ENCODE results near the gene SLC24A3. TPM values are rescaled to one million over a fixed set of nuclear protein-coding genes. Genes with fewer than 3 reads are reported as not detected.
"Not testable (repeated sequence)": the region's sequence is repeated elsewhere in the genome, so short reads cannot be mapped to it uniquely, and the experiment has no call there.

Gene SLC24A3
- total and polyA plus RNA-seq, 7 donors, result 0.92 to 20.8 (median 13.5) TPM

GRCh38 chr20:19749618-19750071 is 537.2 kb downstream of the SLC24A3 start:
- Histone ChIP-seq H3K9me3 (peaks cover 0 to 4% (median 0%) of the 10 kb centered on the region in 4 donors), H3K27ac (no peak overlapping the region), H3K4me1 (peaks cover 0 to 6% (median 6%) of the 10 kb centered on the region in 4 donors), H3K27me3 (no peaks in the 10 kb centered on the region), H3K36me3 (no peaks in the 10 kb centered on the region), H3K4me3 (no peak overlapping the region)
- no peak for TF ChIP-seq POLR2AphosphoS5 (IDR thresholded peaks at IDR 0.05)
- TF ChIP-seq, protein P1, sequence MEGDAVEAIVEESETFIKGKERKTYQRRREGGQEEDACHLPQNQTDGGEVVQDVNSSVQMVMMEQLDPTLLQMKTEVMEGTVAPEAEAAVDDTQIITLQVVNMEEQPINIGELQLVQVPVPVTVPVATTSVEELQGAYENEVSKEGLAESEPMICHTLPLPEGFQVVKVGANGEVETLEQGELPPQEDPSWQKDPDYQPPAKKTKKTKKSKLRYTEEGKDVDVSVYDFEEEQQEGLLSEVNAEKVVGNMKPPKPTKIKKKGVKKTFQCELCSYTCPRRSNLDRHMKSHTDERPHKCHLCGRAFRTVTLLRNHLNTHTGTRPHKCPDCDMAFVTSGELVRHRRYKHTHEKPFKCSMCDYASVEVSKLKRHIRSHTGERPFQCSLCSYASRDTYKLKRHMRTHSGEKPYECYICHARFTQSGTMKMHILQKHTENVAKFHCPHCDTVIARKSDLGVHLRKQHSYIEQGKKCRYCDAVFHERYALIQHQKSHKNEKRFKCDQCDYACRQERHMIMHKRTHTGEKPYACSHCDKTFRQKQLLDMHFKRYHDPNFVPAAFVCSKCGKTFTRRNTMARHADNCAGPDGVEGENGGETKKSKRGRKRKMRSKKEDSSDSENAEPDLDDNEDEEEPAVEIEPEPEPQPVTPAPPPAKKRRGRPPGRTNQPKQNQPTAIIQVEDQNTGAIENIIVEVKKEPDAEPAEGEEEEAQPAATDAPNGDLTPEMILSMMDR (IDR thresholded peaks at IDR 0.05), result no peak
- no peak for TF ChIP-seq POLR2A (IDR thresholded peaks at IDR 0.05)
- TF ChIP-seq EP300 (IDR thresholded peaks at IDR 0.05), result no peak
- intact Hi-C loops (cut with DNase I), result no loop called here
- DNase-seq, result no peak
- WGBS, 2 donors, result 55 to 57% methylated on average over 3 of the region's 3 CpGs

GRCh38 chr20:19750101-19750606 is 537.7 kb downstream of the SLC24A3 start:
- 82 to 93% methylated on average over 4 of the region's 4 CpGs for WGBS, 2 donors
- Histone ChIP-seq H3K36me3 (no peaks in the 10 kb centered on the region), H3K4me1 (peaks cover 0 to 6% (median 6%) of the 10 kb centered on the region in 4 donors), H3K27ac (no peak overlapping the region), H3K4me3 (no peak overlapping the region), H3K9me3 (peaks cover 0 to 4% (median 0%) of the 10 kb centered on the region in 4 donors), H3K27me3 (no peaks in the 10 kb centered on the region)
- no peak for TF ChIP-seq EP300 (IDR thresholded peaks at IDR 0.05)
- TF ChIP-seq POLR2AphosphoS5 (IDR thresholded peaks at IDR 0.05), result no peak
- no peak for TF ChIP-seq POLR2A (IDR thresholded peaks at IDR 0.05)
- TF ChIP-seq, protein P1 (IDR thresholded peaks at IDR 0.05), result no peak
- intact Hi-C loops (cut with DNase I), result no loop called here
- DNase-seq, result no peak

DNA sequence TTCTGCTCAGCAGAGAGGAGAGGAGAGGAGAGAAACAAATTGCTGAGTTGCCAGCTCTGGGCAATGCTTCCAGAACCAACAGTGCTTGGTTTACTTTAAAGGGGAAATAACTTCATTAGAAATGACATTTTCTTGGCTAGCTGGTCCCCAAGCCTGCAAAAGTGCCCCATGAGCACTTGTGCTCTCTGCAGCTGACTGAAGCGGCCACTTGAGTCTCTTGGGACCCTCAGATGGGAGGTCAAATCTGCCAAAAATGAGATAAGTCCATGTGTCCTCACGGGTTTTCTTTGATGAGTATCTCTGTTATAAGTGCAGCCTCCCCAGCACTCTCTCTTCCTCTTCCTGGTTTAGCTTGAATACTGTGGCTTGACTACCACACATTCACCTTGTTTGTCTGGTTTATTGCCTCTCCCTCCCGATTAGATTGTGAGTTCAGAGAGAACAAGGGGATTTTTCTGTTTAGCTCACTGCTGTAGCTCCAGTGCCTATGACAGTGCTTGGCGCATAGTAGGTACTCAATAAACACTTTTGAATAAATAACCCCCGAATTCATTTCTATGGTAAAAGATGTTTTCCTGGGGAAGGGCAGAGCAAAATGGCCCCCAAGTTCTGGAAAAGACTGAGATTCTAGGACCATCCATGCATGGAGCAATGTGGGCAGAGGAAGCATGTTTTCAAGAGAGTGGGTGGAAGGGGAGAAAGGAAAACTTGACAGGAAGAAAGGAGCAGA is 538.6 kb downstream of the SLC24A3 start:
- no peaks in the 10 kb centered on the region for H3K27me3 ChIP-seq
- TF ChIP-seq POLR2AphosphoS5 (IDR thresholded peaks at IDR 0.05) (no peak), EP300 (IDR thresholded peaks at IDR 0.05) (no peak), POLR2A (IDR thresholded peaks at IDR 0.05) (no peak)
- TF ChIP-seq, protein P1 (IDR thresholded peaks at IDR 0.05), result no peak
- peaks cover 0 to 6% (median 6%) of the 10 kb centered on the region in 4 donors for H3K4me1 ChIP-seq
- H3K27ac ChIP-seq, result no peak overlapping the region
- H3K4me3 ChIP-seq, result no peak overlapping the region
- WGBS, 2 donors, result 11 to 42% methylated on average over 5 of the region's 5 CpGs
- no peak for DNase-seq
- no peaks in the 10 kb centered on the region for H3K9me3 ChIP-seq
- no peaks in the 10 kb centered on the region for H3K36me3 ChIP-seq
- intact Hi-C loops (cut with DNase I), result no loop called here

DNA sequence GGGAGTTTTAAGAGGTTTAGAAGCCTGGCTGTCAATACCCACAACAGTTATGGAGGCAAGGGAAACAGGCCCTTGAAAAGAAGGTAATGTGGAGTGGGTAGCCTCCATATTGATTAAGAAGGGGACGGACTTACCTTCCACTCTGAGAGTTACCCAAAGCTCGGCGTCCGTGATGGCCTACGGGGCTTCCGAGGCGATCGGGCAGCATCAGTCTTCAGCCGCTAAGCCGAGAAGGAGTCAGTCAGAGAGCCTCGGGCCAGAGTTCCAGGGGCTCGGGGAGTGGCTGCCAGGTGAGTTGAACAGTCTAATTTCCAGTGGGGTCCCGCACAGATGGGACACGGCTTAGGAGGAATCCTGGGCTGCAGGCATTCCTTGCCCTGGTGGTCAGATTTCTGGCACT is 541.8 kb downstream of the SLC24A3 start:
- H3K4me1 ChIP-seq, result peaks cover 0 to 22% (median 20%) of the 10 kb centered on the region in 4 donors
- H3K36me3 ChIP-seq; H3K27me3 ChIP-seq; H3K9me3 ChIP-seq; intact Hi-C loops (cut with DNase I); H3K27ac ChIP-seq; DNase-seq; H3K4me3 ChIP-seq: not testable (repeated sequence)
- WGBS, 2 donors, result 90 to 94% methylated on average over 14 of the region's 14 CpGs

DNA sequence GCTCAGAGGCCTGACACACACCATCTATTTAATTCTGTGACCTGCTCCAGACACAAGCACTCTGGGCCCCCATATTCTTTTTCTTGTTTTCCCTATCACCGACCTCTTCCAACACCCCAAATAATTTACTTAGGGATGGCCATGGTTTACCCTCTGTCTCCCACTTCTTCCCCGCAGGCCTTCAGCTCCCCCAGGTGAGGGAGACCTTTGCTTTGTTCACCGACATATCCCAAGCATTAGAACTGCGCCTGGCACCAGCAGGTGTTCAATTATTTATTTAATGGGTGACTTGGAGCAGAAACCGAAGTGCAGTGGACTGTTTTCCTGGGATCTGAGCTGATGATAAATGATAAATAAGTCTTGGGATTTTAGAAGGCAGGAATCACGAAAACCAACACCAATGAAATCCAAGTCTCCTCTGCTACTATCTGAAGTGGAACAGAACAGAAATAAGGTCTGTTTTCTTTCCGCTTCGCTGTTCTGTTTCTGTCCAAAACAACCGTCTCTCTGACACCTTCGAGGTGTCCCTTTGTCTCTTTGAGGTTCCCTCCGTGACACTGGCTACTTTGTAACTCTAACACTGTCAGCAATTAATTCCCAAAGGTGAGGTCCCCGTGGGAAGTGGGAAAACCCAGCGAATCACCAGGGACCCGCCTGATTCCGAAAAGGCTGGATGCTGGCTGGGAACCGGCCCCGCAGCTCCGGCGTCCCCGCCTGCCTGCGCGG is 544.5 kb downstream of the SLC24A3 start:
- WGBS, 2 donors, result 7 to 21% methylated on average over 22 of the region's 22 CpGs
- intact Hi-C loops (cut with DNase I), result loop anchor here (5.0 kb wide), 1 partner anchor 220 kb away; no protein-coding TSS in a partner anchor
- Histone ChIP-seq H3K36me3 (no peaks in the 10 kb centered on the region), H3K27me3 (no peaks in the 10 kb centered on the region), H3K4me3 (peak overlapping the region; percentile 71 to 94 (median 84)), H3K9me3 (no peaks in the 10 kb centered on the region), H3K27ac (peak overlapping the region; percentile 92 to 96 (median 94)), H3K4me1 (peaks cover 0 to 33% (median 28%) of the 10 kb centered on the region in 4 donors)
- TF ChIP-seq EP300 (IDR thresholded peaks at IDR 0.05), result no peak
- no peak for TF ChIP-seq POLR2AphosphoS5 (IDR thresholded peaks at IDR 0.05)
- TF ChIP-seq, protein P1 (IDR thresholded peaks at IDR 0.05), result no peak
- no peak for TF ChIP-seq POLR2A (IDR thresholded peaks at IDR 0.05)
- peak; percentile 33 for DNase-seq

Data from sigmoid colon (tissue), 7 donors.